ENCODE data around the gene HNF1A. TPM values are rescaled to one million over a fixed set of nuclear protein-coding genes. Genes with fewer than 3 reads are reported as not detected.
"Not testable (repeated sequence)": the region's sequence is repeated elsewhere in the genome, so short reads cannot be mapped to it uniquely, and the experiment has no call there.

Gene HNF1A
- total RNA-seq, 1 donor from 2014 or later, result not detected

- H3K27me3 ChIP-seq, result no peaks in the 10 kb centered on the region
- H3K4me3 ChIP-seq, result no peak overlapping the region
- H3K27ac ChIP-seq, result no peak overlapping the region
- intact Hi-C loops (cut with DNase I), result no loop called here
- TF ChIP-seq CTCF (IDR thresholded peaks at IDR 0.05), result no peak
- no peaks in the 10 kb centered on the region for H3K9me3 ChIP-seq
- no peak for DNase-seq (ENCODE audit: low spot score in 2 of 2)
- no peaks in the 10 kb centered on the region for H3K4me1 ChIP-seq
- H3K36me3 ChIP-seq, result no peaks in the 10 kb centered on the region
Measured at GRCh38 chr12:120940799-120941198, 37.5 kb upstream of the HNF1A start.

DNA sequence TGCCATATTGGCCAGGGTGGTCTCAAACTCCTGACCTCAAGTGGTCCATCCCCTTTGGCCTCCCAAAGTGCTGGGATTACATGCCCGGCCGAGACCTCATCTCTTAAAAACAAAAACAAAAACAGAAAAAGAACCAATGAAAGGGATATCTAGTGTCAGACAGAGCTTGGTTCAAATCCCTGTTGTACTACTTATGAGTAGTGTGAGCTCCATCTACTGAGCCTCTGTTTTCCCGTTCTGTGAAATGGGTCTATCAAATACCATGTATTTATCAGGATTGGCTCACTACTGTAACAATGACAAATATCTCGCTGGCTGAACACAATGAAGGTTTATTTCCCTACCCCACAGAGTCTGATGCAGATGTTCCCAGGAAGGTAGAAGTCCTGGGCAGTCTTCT is 36.9 kb upstream of the HNF1A start:
- no peaks in the 10 kb centered on the region for H3K36me3 ChIP-seq
- no peaks in the 10 kb centered on the region for H3K4me1 ChIP-seq
- intact Hi-C loops (cut with DNase I), result no loop called here
- TF ChIP-seq CTCF (IDR thresholded peaks at IDR 0.05), result no peak
- H3K4me3 ChIP-seq, result no peak overlapping the region
- no peak overlapping the region for H3K27ac ChIP-seq
- H3K9me3 ChIP-seq, result no peaks in the 10 kb centered on the region
- no peaks in the 10 kb centered on the region for H3K27me3 ChIP-seq
- no peak for DNase-seq (ENCODE audit: low spot score in 2 of 2)

DNA sequence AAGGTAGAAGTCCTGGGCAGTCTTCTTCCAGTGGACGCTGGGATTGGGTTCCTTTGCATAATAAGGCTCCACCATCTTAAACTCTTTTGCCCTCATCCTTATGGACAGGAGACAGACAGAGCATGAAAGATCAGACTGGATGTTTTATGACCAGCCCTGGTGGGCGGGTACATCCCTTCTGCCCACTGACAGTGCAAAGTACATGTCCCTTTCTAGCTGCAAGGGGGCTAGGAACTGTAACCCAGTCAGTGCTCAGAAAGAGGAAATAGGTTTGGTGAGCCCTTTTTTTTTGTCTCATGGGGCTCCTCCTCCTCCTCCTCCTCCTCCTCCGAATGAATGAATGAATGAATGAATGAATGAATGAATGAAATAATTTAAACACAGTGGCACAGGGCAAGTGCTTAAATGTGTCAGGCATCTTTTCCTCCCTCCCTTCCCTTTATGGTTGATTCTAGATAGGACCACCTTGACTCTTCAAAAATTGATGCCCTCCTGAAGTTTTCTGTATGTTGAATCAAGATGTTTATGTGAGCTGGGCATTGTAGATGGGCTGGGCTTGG is 36.4 kb upstream of the HNF1A start:
- no peak for DNase-seq (ENCODE audit: low spot score in 2 of 2)
- H3K36me3 ChIP-seq, result no peaks in the 10 kb centered on the region

GRCh38 chr12:120943482-120943881 is 34.9 kb upstream of the HNF1A start:
- Histone ChIP-seq H3K9me3 (no peaks in the 10 kb centered on the region), H3K27ac (no peak overlapping the region), H3K27me3 (no peaks in the 10 kb centered on the region), H3K4me1 (no peaks in the 10 kb centered on the region), H3K4me3 (no peak overlapping the region), H3K36me3 (no peaks in the 10 kb centered on the region)
- no peak for DNase-seq (ENCODE audit: low spot score in 2 of 2)
- TF ChIP-seq CTCF (IDR thresholded peaks at IDR 0.05), result no peak
- intact Hi-C loops (cut with DNase I), result no loop called here

More for the DNA sequence above, 36.4 kb upstream of the HNF1A start:
- Histone ChIP-seq H3K27me3 (no peaks in the 10 kb centered on the region), H3K27ac (no peak overlapping the region), H3K4me1 (no peaks in the 10 kb centered on the region), H3K9me3 (no peaks in the 10 kb centered on the region), H3K4me3 (no peak overlapping the region)
- no peak for TF ChIP-seq CTCF (IDR thresholded peaks at IDR 0.05)
- intact Hi-C loops (cut with DNase I), result no loop called here

DNA sequence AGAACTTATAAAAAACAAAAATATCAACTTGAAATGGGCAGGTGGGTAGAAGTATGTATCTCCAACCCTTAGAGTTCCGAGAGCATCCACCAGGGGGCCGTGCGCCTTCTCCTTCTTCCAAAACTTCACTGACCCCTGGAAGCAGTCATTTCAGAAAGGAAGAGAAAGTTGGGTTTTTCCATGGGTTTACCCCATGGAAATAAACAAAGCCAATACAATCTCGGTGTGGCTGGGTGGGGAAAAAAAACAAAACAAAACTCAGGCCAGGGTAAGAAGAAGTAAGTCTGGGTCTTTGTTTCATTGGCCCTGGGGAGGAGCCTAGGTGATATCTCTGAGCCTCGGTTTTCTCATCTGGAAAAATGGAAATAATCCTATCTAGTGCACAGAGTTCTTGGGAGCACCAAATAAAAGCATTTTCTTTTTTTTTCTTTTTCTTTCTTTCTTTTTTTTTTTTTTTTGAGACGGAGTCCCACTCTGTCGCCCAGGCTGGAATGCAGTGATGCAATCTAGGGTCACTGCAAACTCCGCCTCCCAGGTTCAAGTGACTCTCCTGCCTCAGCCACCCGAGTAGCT is 33.6 kb upstream of the HNF1A start:
- H3K27ac ChIP-seq, result no peak overlapping the region
- no peaks in the 10 kb centered on the region for H3K4me1 ChIP-seq
- H3K9me3 ChIP-seq, result no peaks in the 10 kb centered on the region
- H3K4me3 ChIP-seq, result no peak overlapping the region
- H3K27me3 ChIP-seq, result no peaks in the 10 kb centered on the region
- no peaks in the 10 kb centered on the region for H3K36me3 ChIP-seq
- intact Hi-C loops (cut with DNase I), result no loop called here
- TF ChIP-seq CTCF (IDR thresholded peaks at IDR 0.05), result peak; percentile 35 to 56 (median 43)
- peak in 1 of 2 donors; percentile 67 for DNase-seq (ENCODE audit: low spot score in 2 of 2)

DNA sequence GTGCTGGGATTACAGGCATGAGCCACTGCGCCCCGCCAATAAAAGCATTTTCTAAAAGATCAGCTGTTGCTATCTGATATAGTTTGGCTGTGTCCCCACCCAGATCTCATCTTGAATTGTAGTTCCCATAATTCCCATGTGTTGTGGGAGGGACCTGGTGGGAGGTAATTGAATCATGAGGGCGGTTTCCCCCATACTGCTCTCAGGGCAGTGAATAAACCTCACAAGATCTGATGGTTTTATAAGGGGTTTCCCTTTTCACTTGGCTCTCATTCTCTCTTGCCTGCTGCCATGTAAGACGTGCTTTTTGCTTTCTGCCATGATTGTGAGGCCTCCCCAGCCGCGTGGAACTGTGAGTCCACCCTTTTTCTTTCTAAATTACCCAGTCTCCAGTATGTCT is 32.8 kb upstream of the HNF1A start:
- DNase-seq (ENCODE audit: low spot score in 2 of 2); H3K27ac ChIP-seq; H3K4me1 ChIP-seq; H3K27me3 ChIP-seq; H3K4me3 ChIP-seq; intact Hi-C loops (cut with DNase I); H3K9me3 ChIP-seq; H3K36me3 ChIP-seq: not testable (repeated sequence)

DNA sequence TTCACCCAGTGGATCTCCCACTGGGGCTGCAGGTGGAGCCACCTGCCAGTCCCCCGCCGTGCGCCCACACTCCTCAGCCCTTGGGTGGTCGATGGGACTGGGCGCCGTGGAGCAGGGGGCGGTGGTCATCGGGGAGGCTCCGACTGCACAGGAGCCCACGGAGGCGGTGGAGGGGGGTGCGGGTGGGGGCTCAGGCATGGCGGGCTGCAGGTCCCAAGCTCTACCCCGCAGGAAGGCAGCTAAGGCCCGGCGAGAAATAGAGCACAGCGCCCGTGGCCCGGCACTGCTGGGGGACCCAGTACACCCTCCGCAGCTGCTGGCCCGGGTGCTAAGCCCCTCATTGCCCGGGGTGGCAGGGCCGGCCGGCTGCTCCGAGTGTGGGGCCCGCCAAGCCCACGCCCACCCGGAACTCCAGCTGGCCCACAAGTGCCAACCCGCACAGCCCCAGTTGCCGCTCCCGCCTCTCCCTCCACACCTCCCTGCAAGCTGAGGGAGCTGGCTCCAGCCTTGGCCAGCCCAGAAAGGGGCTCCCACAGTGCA is 28.0 kb upstream of the HNF1A start:
- H3K4me3 ChIP-seq; DNase-seq (ENCODE audit: low spot score in 2 of 2); H3K9me3 ChIP-seq; intact Hi-C loops (cut with DNase I); H3K27me3 ChIP-seq; H3K36me3 ChIP-seq; H3K27ac ChIP-seq; H3K4me1 ChIP-seq: not testable (repeated sequence)
